Prostate gland (tissue), 2 donors: Measurements from ENCODE around the gene ADAM17. TPM values are rescaled to one million over a fixed set of nuclear protein-coding genes. Genes with fewer than 3 reads are reported as not detected.

Experiments
- DNase-seq: peaks from one replicate; pipeline ENCODE4 v3.0.0-alpha.2; 2019; ENCODE audit warnings: low spot score
- H3K27ac ChIP-seq, 2 donors: fragments of 200-600 bp; sonication (generic); 2 replicates each; pipeline ENCODE4 v1.5.1; 2017 to 2019
- H3K27me3 ChIP-seq: fragments of 200-600 bp; sonication (generic); replicated peaks from 2 replicates; pipeline ENCODE4 v1.5.1; 2019; ENCODE audit not compliant: insufficient read depth
- H3K36me3 ChIP-seq, 2 donors: fragments of 200-600 bp; sonication (generic); 1 replicate in 1 of 2; 2 replicates in 1 of 2; pipeline versions ENCODE4 v1.5.1 to v1.8.1; 2017 to 2019
- H3K4me1 ChIP-seq: fragments of 200-600 bp; sonication (generic); replicated peaks from 2 replicates; pipeline ENCODE4 v1.5.1; 2019
- H3K4me3 ChIP-seq, 2 donors: fragments of 200-600 bp; sonication (generic); 2 replicates each; pipeline ENCODE4 v1.5.1; 2017 to 2019
- H3K9me3 ChIP-seq: fragments of 200-600 bp; sonication (generic); 2 replicates; pipeline ENCODE4 v1.5.1; 2017
- POLR2A ChIP-seq: fragments of 450-650 bp; IDR thresholded peaks from one replicate; pipeline ENCODE4 v1.6.1; 2016; ENCODE audit warnings: antibody characterized with exemption, mild to moderate bottlenecking
- POLR2AphosphoS5 ChIP-seq: sonication (generic); formaldehyde crosslinking; IDR thresholded peaks from one replicate; pipeline ENCODE4 v1.6.1; 2017; ENCODE audit warnings: antibody characterized with exemption
- WGBS: methylation state at CpG from one replicate; pipeline ENCODE4 v1.1.5; 2018; 5-methylcytosine and 5-hydroxymethylcytosine counted together
- intact Hi-C: fragments of 100-400 bp; cut with DNase I; formaldehyde crosslinking; loops from one replicate; pipeline ENCODE4 v1.14.2; 2022
- total RNA-seq, 2 donors: library from RNA; depleted of rRNA; stranded (reverse); fragments of >200 nt; gene quantifications; one replicate each; pipeline ENCODE4 v1.1.0, GENCODE V29; 2016
- TF ChIP-seq, protein P1 (sequence below), 4 experiments: fragments of 200-600 bp in 2 of 4; fragments of 450-650 bp in 2 of 4; sonication (generic) in 2 of 4; IDR thresholded peaks; 1 replicate in 3 of 4; 2 replicates in 1 of 4; pipeline ENCODE4 v1.5.1; 2016 to 2019; ENCODE audit warnings: antibody characterized with exemption in 4 of 4, mild to moderate bottlenecking in 2 of 4, moderate library complexity in 2 of 4

ADAM17 gene
- total RNA-seq, 2 donors from 2014 or later = 15.8 to 40.0 TPM

DNA sequence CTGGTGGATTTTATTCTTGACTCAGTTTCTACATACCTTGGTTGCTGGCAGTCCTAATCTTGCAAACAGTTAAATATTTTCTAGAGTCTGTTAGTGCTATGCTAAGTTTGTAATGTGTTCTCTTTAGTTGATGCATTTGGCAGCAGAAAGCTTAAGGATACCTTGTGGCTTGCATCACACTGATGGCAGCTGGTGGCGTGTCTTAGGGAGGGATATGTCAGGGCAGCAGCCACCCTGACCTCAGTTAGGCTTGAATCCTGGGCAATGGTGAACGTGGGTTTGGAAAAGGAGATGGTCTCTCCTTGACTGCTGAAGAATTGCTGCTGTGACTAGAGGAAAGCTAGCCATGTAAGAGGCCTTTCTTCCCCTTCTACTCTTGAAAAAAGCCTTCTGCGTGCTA, 77.1 kb downstream of the ADAM17 start:
- Histone ChIP-seq H3K4me1 (no peaks in the 10 kb centered on the region), H3K4me3 (no peak overlapping the region), H3K27me3 (no peaks in the 10 kb centered on the region), H3K36me3 (peaks cover 0 to 7% of the 10 kb centered on the region in 2 donors), H3K27ac (no peak overlapping the region), H3K9me3 (no peaks in the 10 kb centered on the region)
- TF ChIP-seq, protein P1, sequence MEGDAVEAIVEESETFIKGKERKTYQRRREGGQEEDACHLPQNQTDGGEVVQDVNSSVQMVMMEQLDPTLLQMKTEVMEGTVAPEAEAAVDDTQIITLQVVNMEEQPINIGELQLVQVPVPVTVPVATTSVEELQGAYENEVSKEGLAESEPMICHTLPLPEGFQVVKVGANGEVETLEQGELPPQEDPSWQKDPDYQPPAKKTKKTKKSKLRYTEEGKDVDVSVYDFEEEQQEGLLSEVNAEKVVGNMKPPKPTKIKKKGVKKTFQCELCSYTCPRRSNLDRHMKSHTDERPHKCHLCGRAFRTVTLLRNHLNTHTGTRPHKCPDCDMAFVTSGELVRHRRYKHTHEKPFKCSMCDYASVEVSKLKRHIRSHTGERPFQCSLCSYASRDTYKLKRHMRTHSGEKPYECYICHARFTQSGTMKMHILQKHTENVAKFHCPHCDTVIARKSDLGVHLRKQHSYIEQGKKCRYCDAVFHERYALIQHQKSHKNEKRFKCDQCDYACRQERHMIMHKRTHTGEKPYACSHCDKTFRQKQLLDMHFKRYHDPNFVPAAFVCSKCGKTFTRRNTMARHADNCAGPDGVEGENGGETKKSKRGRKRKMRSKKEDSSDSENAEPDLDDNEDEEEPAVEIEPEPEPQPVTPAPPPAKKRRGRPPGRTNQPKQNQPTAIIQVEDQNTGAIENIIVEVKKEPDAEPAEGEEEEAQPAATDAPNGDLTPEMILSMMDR (IDR thresholded peaks at IDR 0.05) = no peak
- TF ChIP-seq POLR2AphosphoS5 (no peak), POLR2A (no peak)
- 76% methylated on average over 3 of the region's 3 CpGs for WGBS
- no peak for DNase-seq
- intact Hi-C loops = loop anchor here (5.0 kb wide), 1 partner anchor 154 kb away; the partner anchor contains the start of gene YWHAQ

GRCh38 chr2:9477914-9478313, 77.7 kb downstream of the ADAM17 start:
- Histone ChIP-seq H3K9me3 (no peaks in the 10 kb centered on the region), H3K4me1 (no peaks in the 10 kb centered on the region), H3K36me3 (peaks cover 0 to 3% of the 10 kb centered on the region in 2 donors), H3K27me3 (no peaks in the 10 kb centered on the region), H3K27ac (no peak overlapping the region), H3K4me3 (no peak overlapping the region)
- intact Hi-C loops = loop anchor here (5.0 kb wide), 1 partner anchor 154 kb away; the partner anchor contains the start of gene YWHAQ
- no peak for DNase-seq
- TF ChIP-seq POLR2A = no peak
- TF ChIP-seq, protein P1 (IDR thresholded peaks at IDR 0.05) = no peak
- TF ChIP-seq POLR2AphosphoS5 = no peak
- WGBS = 89% methylated on average over 7 of the region's 7 CpGs

DNA sequence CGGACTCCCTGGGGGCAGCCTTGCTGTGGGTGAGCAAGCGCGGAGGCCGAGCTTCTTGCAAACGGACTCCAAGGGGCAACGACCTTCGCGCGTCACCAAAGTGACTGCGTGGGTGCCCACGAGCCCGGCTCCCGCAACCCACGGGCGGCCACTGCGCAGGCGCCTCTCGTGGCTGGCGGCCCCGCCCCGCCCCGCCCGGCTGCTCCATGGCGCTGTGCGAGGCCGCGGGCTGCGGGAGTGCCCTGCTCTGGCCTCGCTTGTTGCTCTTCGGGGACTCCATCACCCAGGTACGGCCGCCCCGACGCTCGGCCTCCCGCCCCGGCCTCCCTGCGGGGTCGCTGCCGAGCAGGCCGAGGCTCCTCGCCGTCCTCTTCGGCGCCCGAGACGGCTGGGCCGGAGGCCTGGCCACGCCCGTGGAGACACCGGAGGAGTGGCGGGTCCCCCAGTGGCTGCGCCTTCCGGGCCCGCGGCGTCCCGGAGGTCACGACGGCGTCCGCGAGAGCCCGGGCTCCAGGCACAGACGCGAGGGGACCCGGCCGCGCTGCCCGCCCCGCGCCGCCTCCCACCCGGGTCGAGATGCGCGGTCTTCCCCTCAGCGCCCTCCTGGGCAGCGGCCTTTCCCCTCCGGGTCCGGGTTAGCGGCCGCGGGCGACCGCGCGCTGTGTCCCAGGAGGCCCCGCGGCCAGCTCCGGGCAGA, 81.1 kb downstream of the ADAM17 start, which contains the start of gene IAH1:
IAH1 (plus strand) TSS at position 191 of the 697 bp plus-strand sequence; CDS start at position 207, 16 bp downstream.
- Histone ChIP-seq H3K27ac (peak within 1 kb of the TSS; percentile 81 to 83), H3K36me3 (no peaks in the 10 kb centered on the region), H3K4me1 (no peaks in the 10 kb centered on the region), H3K4me3 (peak within 1 kb of the TSS; percentile 78 to 82), H3K27me3 (no peaks in the 10 kb centered on the region), H3K9me3 (no peaks in the 10 kb centered on the region)
- 0% methylated on average over 34 of the region's 91 CpGs for WGBS
- intact Hi-C loops = loop anchor here (5.0 kb wide), 2 partner anchors 83 to 158 kb away; partner anchors contain the start of genes ADAM17 and YWHAQ
- TF ChIP-seq POLR2AphosphoS5 (no peak), POLR2A (peak; percentile 63)
- TF ChIP-seq, protein P1 (IDR thresholded peaks at IDR 0.05) = peak in 2 of 4 experiments; percentile 12 to 15
- DNase-seq = peak; percentile 39

GRCh38 chr2:9473985-9474360, 81.7 kb downstream of the ADAM17 start:
- H3K4me3 ChIP-seq = peak overlapping the region; percentile 78 to 82
- no peaks in the 10 kb centered on the region for H3K9me3 ChIP-seq
- WGBS = 5% methylated on average over 35 of the region's 39 CpGs
- no peaks in the 10 kb centered on the region for H3K4me1 ChIP-seq
- H3K36me3 ChIP-seq = no peaks in the 10 kb centered on the region
- no peaks in the 10 kb centered on the region for H3K27me3 ChIP-seq
- intact Hi-C loops = loop anchor here (5.0 kb wide), 1 partner anchor 83 kb away; the partner anchor contains the start of gene ADAM17
- TF ChIP-seq POLR2AphosphoS5 = no peak
- no peak for TF ChIP-seq POLR2A
- TF ChIP-seq, protein P1 (IDR thresholded peaks at IDR 0.05) = no peak
- H3K27ac ChIP-seq = peak overlapping the region; percentile 81 to 83
- no peak for DNase-seq
